H1 (cell line): ENCODE data around the gene CACNB4. TPM values are rescaled to one million over a fixed set of nuclear protein-coding genes. Genes with fewer than 3 reads are reported as not detected.

ENCODE experiments used
- CTCF ChIA-PET: fragments of 300-600 bp; sonication (Branson Sonifier 250); formaldehyde crosslinking; loops from one replicate; lab custom pipeline; 2021; ENCODE audit not compliant: partially characterized antibody; lab: Charles Lee
- POLR2A ChIA-PET: fragments of 300-600 bp; sonication (Branson Sonifier 250); formaldehyde crosslinking; loops from one replicate; lab custom pipeline; 2021; ENCODE audit warnings: inconsistent platforms; ENCODE audit not compliant: partially characterized antibody; lab: Charles Lee
- DNase-seq, 2 experiments: peaks; one replicate each; pipeline versions ENCODE4 v3.0.0 to v3.0.0-alpha.2; 2010 to 2022; ENCODE audit warnings: low spot score in 2 of 2, low read depth in 1 of 2, mixed read lengths in 1 of 2
- FAIRE-seq: peaks from 2 replicates; lab custom pipeline; 2011; peaks lifted over from hg19 to GRCh38; lab: Jason Lieb, UNC
- H2AFZ ChIP-seq: 2 replicates; pipeline ENCODE4 v1.8.1; 2012; ENCODE audit warnings: low read length, inconsistent platforms
- H2AK5ac ChIP-seq: 2 replicates; pipeline ENCODE4 v1.6.1; 2013; ENCODE audit warnings: low read depth, low read length
- H2BK120ac ChIP-seq: replicated peaks from 2 replicates; pipeline ENCODE3; 2013; ENCODE audit warnings: low read depth, low read length, inconsistent platforms
- H2BK12ac ChIP-seq: 2 replicates; pipeline ENCODE4 v1.6.1; 2013; ENCODE audit warnings: low read depth, low read length
- H2BK15ac ChIP-seq: 2 replicates; pipeline ENCODE4 v1.6.1; 2013; ENCODE audit warnings: low read length
- H2BK20ac ChIP-seq: 2 replicates; pipeline ENCODE4 v1.6.1; 2013; ENCODE audit warnings: low read length
- H2BK5ac ChIP-seq: 2 replicates; pipeline ENCODE4 v1.6.1; 2013; ENCODE audit warnings: low read depth, low read length
- H3K14ac ChIP-seq: 2 replicates; pipeline ENCODE4 v1.6.1; 2013; ENCODE audit warnings: inconsistent platforms; ENCODE audit not compliant: insufficient read length
- H3K18ac ChIP-seq: 2 replicates; pipeline ENCODE4 v1.6.1; 2013; ENCODE audit warnings: low read length; ENCODE audit errors: extremely low read depth
- H3K23ac ChIP-seq: 2 replicates; pipeline ENCODE4 v1.6.1; 2013; ENCODE audit warnings: inconsistent platforms; ENCODE audit not compliant: insufficient read length
- H3K23me2 ChIP-seq: 2 replicates; pipeline ENCODE4 v1.6.1; 2013; ENCODE audit warnings: low read depth, low read length
- H3K27ac ChIP-seq: 2 replicates; pipeline ENCODE4 v1.6.1; 2011; ENCODE audit warnings: low read depth, low read length, inconsistent platforms
- H3K27me3 ChIP-seq, 4 experiments: replicated peaks in 1 of 4; 1 replicate in 1 of 4; 2 replicates in 3 of 4; pipeline versions ENCODE4 v1.6.1 to v1.8.1; 2011 to 2013; ENCODE audit warnings: low read length in 3 of 4, mild to moderate bottlenecking in 3 of 4, inconsistent platforms in 2 of 4, mixed read lengths in 2 of 4, moderate library complexity in 1 of 4; ENCODE audit not compliant: control insufficient read depth in 3 of 4, insufficient read depth in 3 of 4; ENCODE audit errors: extremely low read depth in 1 of 4
- H3K36me3 ChIP-seq, 4 experiments: 2 replicates each; pipeline versions ENCODE4 v1.6.1 to v1.8.1; 2011 to 2013; ENCODE audit warnings: mild to moderate bottlenecking in 4 of 4, low read length in 3 of 4, moderate library complexity in 2 of 4, control low read depth in 1 of 4, inconsistent platforms in 1 of 4; ENCODE audit not compliant: insufficient read depth in 4 of 4, control insufficient read depth in 2 of 4
- H3K4ac ChIP-seq: replicated peaks from 2 replicates; pipeline ENCODE3; 2013; ENCODE audit warnings: low read length, low read depth, mixed read lengths, inconsistent platforms; ENCODE audit not compliant: insufficient read length
- H3K4me1 ChIP-seq, 4 experiments: replicated peaks in 1 of 4; 1 replicate in 1 of 4; 2 replicates in 3 of 4; pipeline versions ENCODE4 v1.6.1 to v1.8.1; 2011 to 2013; ENCODE audit warnings: low read length in 3 of 4, inconsistent platforms in 2 of 4, mixed read lengths in 1 of 4; ENCODE audit not compliant: insufficient read depth in 4 of 4, control insufficient read depth in 3 of 4
- H3K4me2 ChIP-seq, 2 experiments: 2 replicates each; pipeline versions ENCODE4 v1.6.1 to v1.8.1; 2011 to 2013; ENCODE audit warnings: low read depth in 2 of 2, low read length in 2 of 2, control low read depth in 1 of 2, inconsistent platforms in 1 of 2, mild to moderate bottlenecking in 1 of 2; ENCODE audit not compliant: insufficient read depth in 1 of 2
- H3K4me3 ChIP-seq, 4 experiments: fragments of 200-600, 300-600 bp in 1 of 4; sonication (generic), shearing (Covaris generic), sonication (Bioruptor Twin) in 1 of 4; 2 replicates each; pipeline versions ENCODE4 v1.5.1 to v1.8.1; 2011 to 2016; ENCODE audit warnings: low read length in 4 of 4, low read depth in 3 of 4, control low read depth in 2 of 4, inconsistent platforms in 2 of 4, mild to moderate bottlenecking in 2 of 4, mixed read lengths in 1 of 4, moderate library complexity in 1 of 4; ENCODE audit not compliant: insufficient read depth in 2 of 4; ENCODE audit errors: extremely low read depth in 1 of 4
- H3K56ac ChIP-seq: replicated peaks from 2 replicates; pipeline ENCODE3; 2013; ENCODE audit warnings: low read depth, mild to moderate bottlenecking, mixed read lengths, low read length, inconsistent platforms; ENCODE audit not compliant: insufficient read length
- H3K79me1 ChIP-seq: 2 replicates; pipeline ENCODE4 v1.6.1; 2013; ENCODE audit warnings: low read depth, low read length, control low read depth
- H3K79me2 ChIP-seq, 2 experiments: 2 replicates each; pipeline versions ENCODE4 v1.6.1 to v1.8.1; 2012 to 2013; ENCODE audit warnings: low read length in 2 of 2, mild to moderate bottlenecking in 2 of 2, inconsistent platforms in 1 of 2; ENCODE audit not compliant: insufficient read depth in 2 of 2, control insufficient read depth in 1 of 2
- H3K9ac ChIP-seq, 4 experiments: replicated peaks in 1 of 4; 1 replicate in 1 of 4; 2 replicates in 3 of 4; pipeline versions ENCODE4 v1.6.1 to v1.8.1; 2011 to 2013; ENCODE audit warnings: low read depth in 3 of 4, low read length in 3 of 4, control low read depth in 2 of 4, mild to moderate bottlenecking in 2 of 4, moderate library complexity in 2 of 4, inconsistent platforms in 1 of 4; ENCODE audit errors: extremely low read depth in 1 of 4
- H3K9me3 ChIP-seq, 2 experiments: 2 replicates each; pipeline versions ENCODE4 v1.6.1 to v1.8.1; 2012 to 2013; ENCODE audit warnings: mild to moderate bottlenecking in 2 of 2, moderate library complexity in 2 of 2, control low read depth in 1 of 2, inconsistent platforms in 1 of 2, low read depth in 1 of 2, low read length in 1 of 2, mixed read lengths in 1 of 2; ENCODE audit not compliant: insufficient read depth in 2 of 2
- H4K20me1 ChIP-seq, 2 experiments: replicated peaks in 1 of 2; 2 replicates each; pipeline versions ENCODE3 to v1.8.1; 2011 to 2013; ENCODE audit warnings: inconsistent platforms in 2 of 2, low read length in 2 of 2, mild to moderate bottlenecking in 1 of 2; ENCODE audit not compliant: insufficient read depth in 2 of 2, control insufficient read depth in 1 of 2
- H4K5ac ChIP-seq: 2 replicates; pipeline ENCODE4 v1.6.1; 2013; ENCODE audit warnings: low read length, low read depth, mixed read lengths, inconsistent platforms; ENCODE audit not compliant: insufficient read length
- H4K8ac ChIP-seq: 2 replicates; pipeline ENCODE4 v1.8.0; 2013; ENCODE audit warnings: mild to moderate bottlenecking, moderate library complexity, low read length, inconsistent platforms; ENCODE audit not compliant: insufficient read depth; ENCODE audit errors: extremely low read depth
- H4K91ac ChIP-seq: replicated peaks from 2 replicates; pipeline ENCODE3; 2013; ENCODE audit warnings: low read length, mixed read lengths, inconsistent platforms; ENCODE audit not compliant: insufficient read length
- ATF2 ChIP-seq: IDR thresholded peaks from 2 replicates; pipeline ENCODE4 v1.6.1; 2012; ENCODE audit warnings: low read length, inconsistent platforms
- CBX8 ChIP-seq: fragments of 300-800, 300-1000 bp; sonication (generic); IDR thresholded peaks from 2 replicates; pipeline ENCODE4 v1.7.1; 2016; ENCODE audit warnings: low read depth, low read length, borderline replicate concordance
- CEBPB ChIP-seq: IDR thresholded peaks from 2 replicates; pipeline ENCODE4 v1.6.1; 2012; ENCODE audit warnings: low read depth, low read length
- CREB1 ChIP-seq: IDR thresholded peaks from 2 replicates; pipeline ENCODE4 v1.6.1; 2012; ENCODE audit warnings: inconsistent platforms
- JUND ChIP-seq: IDR thresholded peaks from 2 replicates; pipeline ENCODE4 v1.6.1; 2011; ENCODE audit warnings: mild to moderate bottlenecking, improper control_type of control experiment, low read length
- MAFK ChIP-seq: IDR thresholded peaks from 2 replicates; pipeline ENCODE4 v1.6.1; 2012; ENCODE audit warnings: low read depth, mild to moderate bottlenecking, improper control_type of control experiment, low read length
- SAP30 ChIP-seq: fragments of 300-600 bp; sonication (generic); IDR thresholded peaks from 2 replicates; pipeline ENCODE4 v1.7.1; 2012; ENCODE audit warnings: low read length, moderate library complexity, mild to moderate bottlenecking, inconsistent platforms; ENCODE audit not compliant: insufficient read depth, insufficient replicate concordance
- SIRT6 ChIP-seq: IDR thresholded peaks from one replicate; pipeline ENCODE4 v1.7.1; 2012; ENCODE audit warnings: low read length, inconsistent platforms
- SP2 ChIP-seq: IDR thresholded peaks from 2 replicates; pipeline ENCODE4 v1.6.1; 2012; ENCODE audit warnings: mild to moderate bottlenecking, low read length, inconsistent platforms
- SUZ12 ChIP-seq: fragments of 200-600 bp; sonication (generic); IDR thresholded peaks from 2 replicates; pipeline ENCODE4 v1.6.1; 2012; ENCODE audit warnings: mild to moderate bottlenecking, inconsistent platforms, low read length, moderate library complexity, mixed read lengths
- TEAD4 ChIP-seq: IDR thresholded peaks from 2 replicates; pipeline ENCODE4 v1.6.1; 2012; ENCODE audit warnings: low read depth, low read length, inconsistent platforms, mixed read lengths
- ZNF274 ChIP-seq: IDR thresholded peaks from 2 replicates; pipeline ENCODE4 v1.7.0; 2012; ENCODE audit warnings: low read length, borderline replicate concordance; ENCODE audit errors: extremely low read depth
- WGBS, 2 experiments: shearing (Covaris generic) in 1 of 2; methylation state at CpG; one replicate each; pipeline versions ENCODE4 v1.1.6 to v1.1.7; 2013 to 2015; ENCODE audit warnings: low lambda C conversion rate in 2 of 2, mixed read lengths in 2 of 2, inconsistent platforms in 1 of 2, low coverage in 1 of 2, missing lambda C conversion rate in 1 of 2; ENCODE audit not compliant: insufficient replicate concordance in 2 of 2, insufficient coverage in 1 of 2, insufficient read length in 1 of 2; ENCODE audit errors: extremely low coverage in 1 of 2, missing lambda C conversion rate in 1 of 2; 5-methylcytosine and 5-hydroxymethylcytosine counted together
- polyA plus RNA-seq, 7 experiments: library from polyadenylated mRNA; depleted of rRNA in 3 of 7; stranded (reverse) in 5 of 7; unstranded in 2 of 7; fragments of >200 nt in 5 of 7; fragments of 200-250 nt in 2 of 7; gene quantifications; 1 replicate in 5 of 7; 2 replicates in 1 of 7; 4 replicates in 1 of 7; pipeline versions ENCODE4 v1.2.1 to v1.2.3, GENCODE V29; 2011 to 2013; ENCODE audit warnings: missing spikeins in 2 of 7, mixed read lengths in 2 of 7
- total RNA-seq: library from RNA; stranded (reverse); fragmentation: NEBNext Ultra II Directional; extraction: Animal tissue kit (Norgen Biotek cat#: 25700); gene quantifications from 2 replicates; pipeline ENCODE4 v1.2.1, GENCODE V29; 2021

CACNB4 gene
- total and polyA plus RNA-seq, 2 of the 8 experiments (the other 6 are each of a cell fraction or from before 2014, with no cell fraction given), result 2.0 to 4.0 TPM

DNA sequence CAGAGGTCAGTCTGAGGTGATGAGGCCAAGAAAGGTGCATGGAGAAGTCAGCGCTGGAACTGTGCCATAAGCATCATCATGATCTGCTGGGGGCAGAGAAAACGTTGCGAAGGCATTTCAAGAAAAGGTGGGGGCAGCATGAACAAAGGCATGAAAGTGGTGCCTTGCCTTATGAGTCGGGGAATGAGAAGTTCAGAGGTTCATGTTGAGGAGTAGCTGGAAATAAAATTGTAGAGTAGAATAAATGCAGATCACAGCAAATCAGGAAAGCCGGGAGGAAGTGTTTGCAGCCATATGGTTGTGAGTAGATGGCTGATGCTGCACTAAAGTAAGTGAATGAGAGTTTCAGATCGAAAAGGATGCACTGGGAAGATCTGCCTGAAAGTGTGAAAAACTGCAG, 198.5 kb downstream of the CACNB4 start:
- Histone ChIP-seq H3K27me3 (no peaks in the 10 kb centered on the region), H3K4me2 (no peak overlapping the region), H2BK120ac (no peak overlapping the region), H2AK5ac (no peak overlapping the region), H2BK15ac (no peak overlapping the region), H3K23ac (no peak overlapping the region), H4K8ac (no peak overlapping the region), H3K9me3 (peaks cover 0 to under 1% of the 10 kb centered on the region in 2 experiments; a peak in 3 of 4 replicates), H3K79me2 (no peaks in the 10 kb centered on the region), H3K27ac (no peak overlapping the region), H3K36me3 (no peaks in the 10 kb centered on the region), H2BK5ac (no peak overlapping the region), H3K14ac (no peak overlapping the region), H4K20me1 (no peaks in the 10 kb centered on the region), H4K91ac (no peak overlapping the region), H3K4ac (no peak overlapping the region), H3K18ac (no peak overlapping the region), H3K9ac (no peak overlapping the region), H2BK20ac (no peak overlapping the region), H3K4me1 (no peaks in the 10 kb centered on the region), H2AFZ (no peak overlapping the region), H2BK12ac (no peak overlapping the region), H3K23me2 (no peaks in the 10 kb centered on the region), H3K4me3 (no peak overlapping the region), H4K5ac (no peak overlapping the region), H3K56ac (no peak overlapping the region), H3K79me1 (no peaks in the 10 kb centered on the region)
- CTCF ChIA-PET, result interaction anchor here (0.6 to 1.4 kb wide), 3 partner anchors 91 to 374 kb away, joined by 3 read pairs; no protein-coding TSS in a partner anchor
- no peak for TF ChIP-seq JUND
- TF ChIP-seq CEBPB, result no peak
- TF ChIP-seq SP2, result no peak
- no peak for TF ChIP-seq TEAD4
- no peak for TF ChIP-seq ZNF274
- no peak for TF ChIP-seq ATF2
- TF ChIP-seq SIRT6, result no peak
- no peak for TF ChIP-seq SUZ12
- TF ChIP-seq SAP30, result no peak
- TF ChIP-seq CBX8, result no peak
- no peak for TF ChIP-seq CREB1
- TF ChIP-seq MAFK, result no peak
- POLR2A ChIA-PET, result no interaction called here
- 87% methylated on average over 6 of the region's 6 CpGs; no CpG with 5 or more reads in 1 of the 2 experiments for WGBS, 2 experiments
- FAIRE-seq (no peak), DNase-seq (no peak)
